Panc1 (cell line): ENCODE results near the gene CEP192. TPM values are rescaled to one million over a fixed set of nuclear protein-coding genes. Genes with fewer than 3 reads are reported as not detected.

Experiments
- ATAC-seq: fragments of 200-7000 bp; cut with Tn5 transposase; 2 replicates; pipeline ENCODE4 v1.9.1; 2020; ENCODE audit warnings: mild to moderate bottlenecking, moderate library complexity
- BruUV-seq: library from RNA; stranded (reverse); fragments of 400-500 nt; replicated peaks from 2 replicates; lab custom pipeline; 2021; lab: Mats Ljungman, UMichigan
- CTCF ChIA-PET: fragments of 300-600 bp; sonication (Branson Sonifier 250); formaldehyde crosslinking; loops from one replicate; lab custom pipeline; 2022; ENCODE audit warnings: antibody characterized with exemption; lab: Charles Lee
- POLR2A ChIA-PET: fragments of 300-600 bp; sonication (Branson Sonifier 250); formaldehyde crosslinking; loops from one replicate; lab custom pipeline; 2022; ENCODE audit warnings: antibody characterized with exemption; lab: Charles Lee
- DNase-seq: peaks from one replicate; pipeline ENCODE4 v3.0.0-alpha.2; 2010; ENCODE audit warnings: low read depth, low spot score
- H3K27ac ChIP-seq: 2 replicates; pipeline ENCODE4 v1.5.1; 2011; ENCODE audit warnings: mild to moderate bottlenecking, low read length, inconsistent platforms
- H3K27me3 ChIP-seq: fragments of 200-500 bp; sonication (Bioruptor generic); 2 replicates; pipeline ENCODE4 v1.6.0; 2014; ENCODE audit warnings: low read length, inconsistent platforms; ENCODE audit not compliant: control insufficient read depth, insufficient read depth
- H3K36me3 ChIP-seq: fragments of 200-500 bp; sonication (Bioruptor generic); 2 replicates; pipeline ENCODE4 v1.5.1; 2014; ENCODE audit warnings: inconsistent platforms, mild to moderate bottlenecking, low read length, moderate library complexity; ENCODE audit not compliant: control insufficient read depth, insufficient read depth
- H3K4me1 ChIP-seq: 2 replicates; pipeline ENCODE4 v1.5.1; 2011; ENCODE audit warnings: inconsistent platforms, mild to moderate bottlenecking, low read length, moderate library complexity; ENCODE audit not compliant: control insufficient read depth, insufficient read depth
- H3K4me3 ChIP-seq, 2 experiments: 2 replicates each; pipeline ENCODE4 v1.5.1; 2011 to 2012; ENCODE audit warnings: low read depth in 2 of 2, low read length in 2 of 2, mild to moderate bottlenecking in 2 of 2, inconsistent platforms in 1 of 2, moderate library complexity in 1 of 2
- H3K9me3 ChIP-seq: fragments of 200-500 bp; sonication (Bioruptor generic); 2 replicates; pipeline ENCODE4 v1.5.1; 2014; ENCODE audit warnings: low read depth, mild to moderate bottlenecking, inconsistent platforms, low read length, moderate library complexity; ENCODE audit not compliant: control insufficient read depth, insufficient read depth
- CTCF ChIP-seq: fragments of 450-650 bp; IDR thresholded peaks from 2 replicates; pipeline ENCODE4 v1.5.1; 2017; ENCODE audit warnings: mild to moderate bottlenecking
- POLR2AphosphoS5 ChIP-seq: IDR thresholded peaks from 2 replicates; pipeline ENCODE4 v1.6.1; 2012; ENCODE audit warnings: mild to moderate bottlenecking, low read depth, low read length, moderate library complexity
- SIN3A ChIP-seq: IDR thresholded peaks from 2 replicates; pipeline ENCODE4 v1.6.1; 2012; ENCODE audit warnings: low read depth, mild to moderate bottlenecking, low read length, moderate library complexity, borderline replicate concordance; ENCODE audit not compliant: insufficient read depth
- TCF7L2 ChIP-seq: IDR thresholded peaks from 2 replicates; pipeline ENCODE4 v1.6.1; 2011; ENCODE audit warnings: mild to moderate bottlenecking, low read depth, low read length, inconsistent platforms
- in situ Hi-C: cut with HindIII; loops from 2 replicates; pipeline ENCODE4 v1.10.0; 2016; ENCODE audit warnings: low sequenced_read_pairs, low pct_unique_long_range_greater_than_20kb
- intact Hi-C: fragments of 100-400 bp; cut with micrococcal nuclease; formaldehyde crosslinking; loops from one replicate; pipeline ENCODE4 v1.10.0; 2022; ENCODE audit not compliant: unreplicated experiment
- total RNA-seq: library from RNA; stranded (reverse); gene quantifications from one replicate; pipeline ENCODE4 v1.2.1, GENCODE V29; 2021; ENCODE audit not compliant: unreplicated experiment
- TF ChIP-seq, protein P1 (sequence below), 2 experiments: IDR thresholded peaks; 2 replicates each; pipeline ENCODE4 v1.6.1; 2011 to 2012; ENCODE audit warnings: low read depth in 2 of 2, control low read depth in 1 of 2, low read length in 1 of 2, mild to moderate bottlenecking in 1 of 2, moderate library complexity in 1 of 2; ENCODE audit not compliant: insufficient read depth in 1 of 2

CEP192 gene
- total RNA-seq, 1 experiment from 2014 or later = 27.2 TPM

- Histone ChIP-seq H3K9me3 (no peaks in the 10 kb centered on the region), H3K27ac (no peak overlapping the region), H3K4me3 (no peak overlapping the region), H3K36me3 (peaks cover 26% of the 10 kb centered on the region), H3K27me3 (no peaks in the 10 kb centered on the region), H3K4me1 (no peaks in the 10 kb centered on the region)
- TF ChIP-seq POLR2AphosphoS5 = no peak
- no peak for TF ChIP-seq TCF7L2
- no peak for TF ChIP-seq CTCF
- TF ChIP-seq, protein P1, sequence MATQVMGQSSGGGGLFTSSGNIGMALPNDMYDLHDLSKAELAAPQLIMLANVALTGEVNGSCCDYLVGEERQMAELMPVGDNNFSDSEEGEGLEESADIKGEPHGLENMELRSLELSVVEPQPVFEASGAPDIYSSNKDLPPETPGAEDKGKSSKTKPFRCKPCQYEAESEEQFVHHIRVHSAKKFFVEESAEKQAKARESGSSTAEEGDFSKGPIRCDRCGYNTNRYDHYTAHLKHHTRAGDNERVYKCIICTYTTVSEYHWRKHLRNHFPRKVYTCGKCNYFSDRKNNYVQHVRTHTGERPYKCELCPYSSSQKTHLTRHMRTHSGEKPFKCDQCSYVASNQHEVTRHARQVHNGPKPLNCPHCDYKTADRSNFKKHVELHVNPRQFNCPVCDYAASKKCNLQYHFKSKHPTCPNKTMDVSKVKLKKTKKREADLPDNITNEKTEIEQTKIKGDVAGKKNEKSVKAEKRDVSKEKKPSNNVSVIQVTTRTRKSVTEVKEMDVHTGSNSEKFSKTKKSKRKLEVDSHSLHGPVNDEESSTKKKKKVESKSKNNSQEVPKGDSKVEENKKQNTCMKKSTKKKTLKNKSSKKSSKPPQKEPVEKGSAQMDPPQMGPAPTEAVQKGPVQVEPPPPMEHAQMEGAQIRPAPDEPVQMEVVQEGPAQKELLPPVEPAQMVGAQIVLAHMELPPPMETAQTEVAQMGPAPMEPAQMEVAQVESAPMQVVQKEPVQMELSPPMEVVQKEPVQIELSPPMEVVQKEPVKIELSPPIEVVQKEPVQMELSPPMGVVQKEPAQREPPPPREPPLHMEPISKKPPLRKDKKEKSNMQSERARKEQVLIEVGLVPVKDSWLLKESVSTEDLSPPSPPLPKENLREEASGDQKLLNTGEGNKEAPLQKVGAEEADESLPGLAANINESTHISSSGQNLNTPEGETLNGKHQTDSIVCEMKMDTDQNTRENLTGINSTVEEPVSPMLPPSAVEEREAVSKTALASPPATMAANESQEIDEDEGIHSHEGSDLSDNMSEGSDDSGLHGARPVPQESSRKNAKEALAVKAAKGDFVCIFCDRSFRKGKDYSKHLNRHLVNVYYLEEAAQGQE (IDR thresholded peaks at IDR 0.05; ENCODE audit: insufficient read depth in 1 of 2, low read depth in 2 of 2, low read length in 1 of 2) = no peak
- no peak for TF ChIP-seq SIN3A
- ChIA-PET CTCF (no interaction called here), POLR2A (no interaction called here)
- DNase-seq (no peak), ATAC-seq (no peak)
- no TSS peak for BruUV-seq
- in situ Hi-C loops (no loop called here), intact Hi-C loops (no loop called here)
These were observed 28.1 kb downstream of the CEP192 start for GRCh38 chr18:13019301-13019700.

- POLR2A ChIA-PET = no interaction called here
These were observed 31.5 kb downstream of the CEP192 start for GRCh38 chr18:13022644-13023043.

More at GRCh38 chr18:13022644-13023043, 31.5 kb downstream of the CEP192 start:
- Histone ChIP-seq H3K27ac (no peak overlapping the region), H3K27me3 (no peaks in the 10 kb centered on the region), H3K9me3 (no peaks in the 10 kb centered on the region), H3K36me3 (peaks cover 13% of the 10 kb centered on the region), H3K4me1 (no peaks in the 10 kb centered on the region), H3K4me3 (no peak overlapping the region)
- in situ Hi-C loops (no loop called here), intact Hi-C loops (no loop called here)
- CTCF ChIA-PET = no interaction called here
- TF ChIP-seq POLR2AphosphoS5 = no peak
- TF ChIP-seq, protein P1 (IDR thresholded peaks at IDR 0.05; ENCODE audit: insufficient read depth in 1 of 2, low read depth in 2 of 2, low read length in 1 of 2) = no peak
- no peak for TF ChIP-seq TCF7L2
- TF ChIP-seq SIN3A = no peak
- TF ChIP-seq CTCF = no peak
- ATAC-seq (no peak), DNase-seq (no peak)
- BruUV-seq = no TSS peak
